Measurements from ENCODE around the gene FGF2. TPM values are rescaled to one million over a fixed set of nuclear protein-coding genes. Genes with fewer than 3 reads are reported as not detected.
"Not testable (repeated sequence)": the region's sequence is repeated elsewhere in the genome, so short reads cannot be mapped to it uniquely, and the experiment has no call there.

The FGF2 gene
- total RNA-seq, 1 donor from 2014 or later = 11.1 TPM

DNA sequence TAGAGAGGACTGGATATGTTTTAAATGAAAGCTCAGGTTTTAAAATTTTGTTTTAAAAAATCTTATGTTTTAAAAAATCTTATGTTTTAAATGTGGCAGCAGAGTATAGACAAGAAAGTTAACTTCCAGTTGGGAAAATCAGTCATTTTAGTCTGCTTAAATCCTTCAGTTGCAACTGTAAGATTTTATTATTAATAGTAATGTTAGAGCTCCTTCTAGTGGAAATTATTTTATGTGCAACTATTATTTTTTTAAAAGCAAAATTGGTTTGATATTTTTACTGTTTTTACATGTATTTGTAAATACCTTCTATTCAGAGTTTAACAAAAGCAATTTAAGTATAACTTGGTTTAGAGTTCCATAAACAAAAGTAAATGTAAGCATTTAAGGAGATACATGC lies 104.2 kb downstream of the FGF2 start:
- no peak for DNase-seq

DNA sequence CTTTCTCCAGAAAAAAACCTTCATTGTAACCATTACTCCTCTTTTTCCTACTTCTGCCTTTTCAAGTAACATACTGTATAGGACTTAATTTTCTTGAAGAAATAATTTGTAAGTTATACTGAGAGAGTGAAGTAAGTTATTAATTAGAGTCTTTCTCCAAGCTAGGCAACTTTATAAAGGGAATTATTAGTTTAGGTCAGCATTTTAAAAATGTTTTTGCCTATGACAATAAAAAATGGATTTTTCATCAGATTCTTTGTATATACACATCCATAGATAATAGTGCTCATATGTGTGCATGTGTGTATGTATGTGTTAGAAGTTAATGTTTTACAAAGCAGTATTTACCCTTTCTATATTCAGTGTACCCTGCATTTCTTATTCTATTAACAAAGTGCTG lies 106.1 kb downstream of the FGF2 start:
- DNase-seq = no peak

DNA sequence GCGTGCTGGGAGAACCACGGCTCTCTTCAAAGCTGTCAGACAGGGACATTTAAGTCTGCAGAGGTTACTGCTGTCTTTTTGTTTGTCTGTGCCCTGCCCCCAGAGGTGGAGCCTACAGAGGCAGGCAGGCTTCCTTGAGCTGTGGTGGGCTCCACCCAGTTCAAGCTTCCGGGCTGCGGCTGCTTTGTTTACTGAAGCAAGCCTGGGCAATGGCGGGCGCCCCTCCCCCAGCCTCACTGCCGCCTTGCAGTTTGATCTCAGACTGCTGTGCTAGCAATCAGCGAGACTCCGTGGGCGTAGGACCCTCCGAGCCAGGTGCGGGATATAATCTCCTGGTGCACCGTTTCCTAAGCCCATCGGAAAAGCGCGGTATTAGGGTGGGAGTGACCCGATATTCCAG lies 118.5 kb downstream of the FGF2 start:
- DNase-seq = not testable (repeated sequence)

DNA sequence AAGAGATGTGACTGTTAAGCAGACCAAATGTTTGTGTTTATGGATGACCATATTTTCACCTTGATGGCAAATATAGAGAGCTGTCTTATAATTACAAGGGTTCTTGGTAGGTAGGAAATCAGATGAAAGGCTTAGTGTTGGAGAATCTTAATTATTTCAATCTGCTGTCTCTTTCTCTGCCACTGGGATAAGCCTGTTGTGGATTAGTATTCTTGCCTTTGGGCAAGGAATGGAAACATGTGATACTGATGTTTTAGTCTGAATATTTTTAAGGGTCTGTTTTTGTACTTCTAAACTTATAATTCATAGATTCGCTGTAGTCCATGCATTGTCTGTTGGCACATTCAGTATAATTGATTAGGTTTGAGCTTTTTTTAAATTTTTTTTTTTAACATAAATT lies 119.5 kb downstream of the FGF2 start:
- no peak for DNase-seq

Other genes with a start within 250 kb of the FGF2 start
- gene IL21, start 205.8 kb upstream of the FGF2 start, total RNA-seq = not detected
- 2.8 TPM for gene BBS12, start 94.1 kb upstream of the FGF2 start, total RNA-seq
- gene NUDT6, start 95.8 kb downstream of the FGF2 start, total RNA-seq = 7.2 TPM

Data from skin of body (tissue), 2 donors.